ENCODE measurements around the gene GPSM3.

Gene GPSM3

GRCh38 chr6:32170294-32170693 is 22.1 kb downstream of the GPSM3 start:
- no peak for DNase-seq

GRCh38 chr6:32168807-32169591 is 23.4 kb downstream of the GPSM3 start:
- DNase-seq: no peak

- no peak for DNase-seq
Measured at GRCh38 chr6:32168350-32168749, 24.1 kb downstream of the GPSM3 start.

- DNase-seq: no peak
Measured at GRCh38 chr6:32167761-32168262, 24.6 kb downstream of the GPSM3 start.

GRCh38 chr6:32167154-32167760 is 25.2 kb downstream of the GPSM3 start:
- DNase-seq: no peak

- no peak for DNase-seq
Measured at GRCh38 chr6:32166411-32167061, 25.9 kb downstream of the GPSM3 start.

GRCh38 chr6:32164295-32164694 is 28.1 kb downstream of the GPSM3 start, which contains the start of gene EGFL8:
Gene EGFL8 (plus strand): TSS chr6:32164595. CDS start chr6:32166166, 1,571 bp downstream.
- DNase-seq: no peak

- DNase-seq: no peak
Measured at GRCh38 chr6:32163559-32164258, 28.7 kb downstream of the GPSM3 start.

- no peak for DNase-seq
Measured at GRCh38 chr6:32158052-32158451, 34.4 kb downstream of the GPSM3 start.

GRCh38 chr6:32156891-32157290 is 35.6 kb downstream of the GPSM3 start:
- no peak for DNase-seq

GRCh38 chr6:32154514-32155161 is 37.8 kb downstream of the GPSM3 start:
- DNase-seq: peak; percentile 56

- peak; percentile 72 for DNase-seq
Measured at GRCh38 chr6:32153564-32154513, 38.6 kb downstream of the GPSM3 start, which contains the start of gene PPT2. Gene PPT2 (plus strand): TSS chr6:32154141. CDS start chr6:32154595, 454 bp downstream.

GRCh38 chr6:32152769-32153563 is 39.5 kb downstream of the GPSM3 start:
- DNase-seq: peak; percentile 48

- no peak for DNase-seq
Measured at GRCh38 chr6:32151863-32152768, 40.3 kb downstream of the GPSM3 start, which contains the start of gene PRRT1. Gene PRRT1 (minus strand): TSS chr6:32151939. CDS start chr6:32151827, 112 bp downstream.

GRCh38 chr6:32151181-32151862 is 41.1 kb downstream of the GPSM3 start:
- no peak for DNase-seq

GRCh38 chr6:32149932-32150870 is 42.2 kb downstream of the GPSM3 start:
- no peak for DNase-seq

GRCh38 chr6:32149092-32149755 is 43.2 kb downstream of the GPSM3 start:
- no peak for DNase-seq

Measured in amniotic stem cell (primary cell).